HepG2 (cell line): ENCODE data around the gene CCDC57. TPM values are rescaled to one million over a fixed set of nuclear protein-coding genes. Genes with fewer than 3 reads are reported as not detected.

ENCODE experiments used
- AGO1 ChIP-seq: fragments of 200-400 bp; formaldehyde crosslinking; IDR thresholded peaks from 2 replicates; pipeline ENCODE4 v1.6.1; 2017; ENCODE audit warnings: mild to moderate bottlenecking, low read depth, low read length, moderate library complexity; ENCODE audit not compliant: poor library complexity, severe bottlenecking
- ARID2 ChIP-seq: sonication (generic); formaldehyde crosslinking; IDR thresholded peaks from 2 replicates; pipeline ENCODE4 v1.8.1; 2022; ENCODE audit warnings: mild to moderate bottlenecking, missing genetic modification reagents, borderline replicate concordance
- ATF7 ChIP-seq, 2 experiments: fragments of 450-650 bp in 1 of 2; sonication (generic) in 1 of 2; formaldehyde crosslinking in 1 of 2; IDR thresholded peaks; 2 replicates each; pipeline versions ENCODE4 v1.4.0 to v1.6.1; 2016 to 2020; ENCODE audit warnings: antibody characterized with exemption in 1 of 2, mild to moderate bottlenecking in 1 of 2, missing genetic modification reagents in 1 of 2
- ATRX ChIP-seq: sonication (generic); formaldehyde crosslinking; IDR thresholded peaks from 2 replicates; pipeline ENCODE4 v1.4.0; 2020; ENCODE audit warnings: missing genetic modification reagents, borderline replicate concordance
- DNMT1 ChIP-seq: sonication (generic); formaldehyde crosslinking; IDR thresholded peaks from 2 replicates; pipeline ENCODE4 v1.5.1; 2020; ENCODE audit warnings: mild to moderate bottlenecking, missing genetic modification reagents
- FOXA1 ChIP-seq, 2 experiments: fragments of 450-650 bp in 1 of 2; sonication (generic) in 1 of 2; formaldehyde crosslinking in 1 of 2; IDR thresholded peaks; 2 replicates each; pipeline versions ENCODE4 v1.4.0 to v1.6.1; 2016 to 2020; ENCODE audit warnings: missing genetic modification reagents in 1 of 2
- KDM2A ChIP-seq: sonication (generic); formaldehyde crosslinking; IDR thresholded peaks from 2 replicates; pipeline ENCODE4 v1.4.0; 2020; ENCODE audit warnings: low read depth, missing genetic modification reagents, borderline replicate concordance
- MATR3 ChIP-seq: sonication (generic); formaldehyde crosslinking; IDR thresholded peaks from 2 replicates; pipeline ENCODE4 v1.4.0; 2020; ENCODE audit warnings: missing genetic modification reagents
- NFIC ChIP-seq: IDR thresholded peaks from 2 replicates; pipeline ENCODE4 v1.6.1; 2012; ENCODE audit warnings: mild to moderate bottlenecking, low read length, inconsistent platforms
- PITX1 ChIP-seq: sonication (generic); formaldehyde crosslinking; IDR thresholded peaks from 2 replicates; pipeline ENCODE4 v1.5.1; 2020; ENCODE audit warnings: mild to moderate bottlenecking, missing genetic modification reagents
- PPARG ChIP-seq: conservative IDR thresholded peaks from 2 replicates; pipeline ENCODE4 v1.6.1; 2016; ENCODE audit warnings: missing biosample characterization, missing genetic modification reagents
- RAD51 ChIP-seq: fragments of 450-650 bp; IDR thresholded peaks from 2 replicates; pipeline ENCODE4 v1.6.1; 2016; ENCODE audit warnings: borderline replicate concordance
- RARG ChIP-seq: sonication (generic); formaldehyde crosslinking; IDR thresholded peaks from 2 replicates; pipeline ENCODE4 v1.4.0; 2020; ENCODE audit warnings: low read depth, mild to moderate bottlenecking, missing genetic modification reagents
- SIN3B ChIP-seq: fragments of 150-350 bp; IDR thresholded peaks from 2 replicates; pipeline ENCODE4 v1.6.1; 2014; ENCODE audit warnings: low read length
- SMARCC2 ChIP-seq: fragments of 450-650 bp; IDR thresholded peaks from 2 replicates; pipeline ENCODE4 v1.6.1; 2017; ENCODE audit warnings: antibody characterized with exemption, mild to moderate bottlenecking
- THYN1 ChIP-seq: sonication (generic); formaldehyde crosslinking; IDR thresholded peaks from 2 replicates; pipeline ENCODE4 v1.8.1; 2023; ENCODE audit warnings: low read depth, mild to moderate bottlenecking, moderate library complexity, missing genetic modification reagents, borderline replicate concordance
- ZNF674 ChIP-seq: sonication (generic); formaldehyde crosslinking; IDR thresholded peaks from 2 replicates; pipeline ENCODE4 v1.5.0; 2020; ENCODE audit warnings: low read depth, mild to moderate bottlenecking, missing genetic modification reagents
- ZNF773 ChIP-seq: sonication (generic); formaldehyde crosslinking; IDR thresholded peaks from 2 replicates; pipeline ENCODE4 v1.4.0; 2020; ENCODE audit warnings: missing genetic modification reagents, borderline replicate concordance
- ZSCAN21 ChIP-seq: sonication (generic); formaldehyde crosslinking; IDR thresholded peaks from 2 replicates; pipeline ENCODE4 v1.8.0; 2022; ENCODE audit warnings: mild to moderate bottlenecking, missing genetic modification reagents, moderate library complexity, borderline replicate concordance
- polyA plus RNA-seq, 8 experiments: library from polyadenylated mRNA; depleted of rRNA in 3 of 8; stranded (reverse) in 7 of 8; unstranded in 1 of 8; fragments of >200 nt; fragmentation: Illumina TruSeq in 4 of 8; extraction: Trizol in 4 of 8; gene quantifications; 2 replicates each; pipeline versions ENCODE4 v1.2.1 to v1.2.3, GENCODE V29; 2011 to 2016; ENCODE audit warnings: low read depth in 4 of 8, missing spikeins in 1 of 8, mixed read lengths in 1 of 8; ENCODE audit not compliant: insufficient read depth in 1 of 8
- total RNA-seq, 5 experiments: library from RNA; depleted of rRNA; stranded (reverse); fragments of >200 nt; fragmentation: Illumina TruSeq; extraction: Trizol; gene quantifications; 2 replicates each; pipeline ENCODE4 v1.2.3, GENCODE V29; 2016; ENCODE audit warnings: low read depth in 1 of 5
- TF ChIP-seq, protein P1 (sequence below): fragments of 450-650 bp; IDR thresholded peaks from 2 replicates; pipeline ENCODE4 v1.6.1; 2016
- TF ChIP-seq, protein P2 (sequence below): sonication (generic); formaldehyde crosslinking; IDR thresholded peaks from 2 replicates; pipeline ENCODE4 v1.5.1; 2020; ENCODE audit warnings: missing genetic modification reagents, mild to moderate bottlenecking, borderline replicate concordance
- TF ChIP-seq, protein P3 (sequence below): sonication (generic); formaldehyde crosslinking; IDR thresholded peaks from 2 replicates; pipeline ENCODE4 v1.5.0; 2020; ENCODE audit warnings: missing genetic modification reagents, mild to moderate bottlenecking, borderline replicate concordance
- TF ChIP-seq, protein P4 (sequence below): sonication (generic); formaldehyde crosslinking; IDR thresholded peaks from 2 replicates; pipeline ENCODE4 v1.5.0; 2020; ENCODE audit warnings: missing genetic modification reagents

CCDC57 gene
- total and polyA plus RNA-seq, 2 of the 13 experiments (the other 11 are each of a cell fraction or from before 2014, with no cell fraction given): 59.3 to 59.9 TPM

DNA sequence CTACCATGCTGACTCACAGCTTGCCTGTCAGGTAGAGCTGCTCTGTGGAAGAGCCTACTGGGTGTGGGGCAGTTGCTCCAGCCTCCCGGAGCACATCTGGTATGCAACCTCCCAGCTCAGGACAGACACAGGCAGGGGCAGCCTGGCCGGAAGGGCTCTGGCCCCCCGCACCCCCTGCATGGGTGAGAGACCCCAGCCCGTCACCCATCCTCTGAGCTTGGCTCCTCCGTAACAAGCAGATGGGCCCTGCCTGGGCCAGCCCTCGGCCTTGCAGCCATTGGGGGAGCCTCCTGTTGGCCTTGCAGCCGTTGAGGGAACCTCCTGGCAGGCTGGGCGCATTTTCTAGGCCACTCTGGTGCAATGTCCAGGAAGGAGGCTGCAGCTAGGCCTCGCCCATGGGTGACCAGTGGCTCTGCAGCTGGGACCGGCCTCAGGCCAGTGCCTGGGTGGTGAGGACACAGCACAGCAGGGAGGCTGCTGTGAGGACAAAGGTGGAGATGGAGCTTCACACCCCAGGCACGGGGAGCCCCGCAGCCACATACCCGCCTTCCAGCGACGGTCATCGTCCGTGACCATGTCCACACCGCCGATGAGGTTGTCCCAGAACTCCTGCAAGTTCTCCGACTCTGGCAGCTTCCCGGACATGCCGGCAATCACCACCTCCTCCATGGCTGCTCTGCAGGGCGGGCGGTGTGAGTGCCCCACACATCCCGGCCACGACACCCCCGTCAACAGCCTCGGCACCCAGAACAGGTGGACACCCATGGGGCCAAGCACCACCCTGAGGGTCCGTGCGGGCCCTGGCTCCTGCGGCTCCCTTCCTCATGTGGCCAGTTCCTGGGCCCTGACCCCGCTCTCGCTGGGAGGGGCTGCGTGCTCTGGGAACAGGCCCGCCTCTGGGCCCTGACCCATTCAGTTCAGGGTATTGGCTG is 116.6 kb downstream of the CCDC57 start (continued):
- TF ChIP-seq DNMT1 (no peak), ZSCAN21 (CRISPR knock-in tag) (no peak), RAD51 (no peak), ZNF674 (CRISPR knock-in tag) (peak; percentile 94), KDM2A (no peak), PITX1 (CRISPR knock-in tag) (no peak), RARG (CRISPR knock-in tag) (no peak), THYN1 (CRISPR knock-in tag) (no peak), SMARCC2 (no peak), SIN3B (no peak), PPARG (CRISPR knock-in tag) (no peak), MATR3 (no peak), NFIC (no peak), FOXA1 (IDR thresholded peaks at IDR 0.05) (no peak), FOXA1 (CRISPR knock-in tag; IDR thresholded peaks at IDR 0.05) (no peak), ATRX (no peak), AGO1 (no peak), ARID2 (CRISPR knock-in tag) (peak; percentile 69; the same call in 1 of the 2 replicates), ATF7 (IDR thresholded peaks at IDR 0.05) (no peak), ATF7 (CRISPR knock-in tag; IDR thresholded peaks at IDR 0.05) (no peak), ZNF773 (CRISPR knock-in tag) (no peak; the same call in 1 of the 2 replicates)
- TF ChIP-seq, protein P1, sequence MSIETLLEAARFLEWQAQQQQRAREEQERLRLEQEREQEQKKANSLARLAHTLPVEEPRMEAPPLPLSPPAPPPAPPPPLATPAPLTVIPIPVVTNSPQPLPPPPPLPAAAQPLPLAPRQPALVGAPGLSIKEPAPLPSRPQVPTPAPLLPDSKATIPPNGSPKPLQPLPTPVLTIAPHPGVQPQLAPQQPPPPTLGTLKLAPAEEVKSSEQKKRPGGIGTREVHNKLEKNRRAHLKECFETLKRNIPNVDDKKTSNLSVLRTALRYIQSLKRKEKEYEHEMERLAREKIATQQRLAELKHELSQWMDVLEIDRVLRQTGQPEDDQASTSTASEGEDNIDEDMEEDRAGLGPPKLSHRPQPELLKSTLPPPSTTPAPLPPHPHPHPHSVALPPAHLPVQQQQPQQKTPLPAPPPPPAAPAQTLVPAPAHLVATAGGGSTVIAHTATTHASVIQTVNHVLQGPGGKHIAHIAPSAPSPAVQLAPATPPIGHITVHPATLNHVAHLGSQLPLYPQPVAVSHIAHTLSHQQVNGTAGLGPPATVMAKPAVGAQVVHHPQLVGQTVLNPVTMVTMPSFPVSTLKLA: no peak
- TF ChIP-seq, protein P2, sequence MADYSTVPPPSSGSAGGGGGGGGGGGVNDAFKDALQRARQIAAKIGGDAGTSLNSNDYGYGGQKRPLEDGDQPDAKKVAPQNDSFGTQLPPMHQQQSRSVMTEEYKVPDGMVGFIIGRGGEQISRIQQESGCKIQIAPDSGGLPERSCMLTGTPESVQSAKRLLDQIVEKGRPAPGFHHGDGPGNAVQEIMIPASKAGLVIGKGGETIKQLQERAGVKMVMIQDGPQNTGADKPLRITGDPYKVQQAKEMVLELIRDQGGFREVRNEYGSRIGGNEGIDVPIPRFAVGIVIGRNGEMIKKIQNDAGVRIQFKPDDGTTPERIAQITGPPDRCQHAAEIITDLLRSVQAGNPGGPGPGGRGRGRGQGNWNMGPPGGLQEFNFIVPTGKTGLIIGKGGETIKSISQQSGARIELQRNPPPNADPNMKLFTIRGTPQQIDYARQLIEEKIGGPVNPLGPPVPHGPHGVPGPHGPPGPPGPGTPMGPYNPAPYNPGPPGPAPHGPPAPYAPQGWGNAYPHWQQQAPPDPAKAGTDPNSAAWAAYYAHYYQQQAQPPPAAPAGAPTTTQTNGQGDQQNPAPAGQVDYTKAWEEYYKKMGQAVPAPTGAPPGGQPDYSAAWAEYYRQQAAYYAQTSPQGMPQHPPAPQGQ (CRISPR knock-in tag): no peak
- TF ChIP-seq, protein P3, sequence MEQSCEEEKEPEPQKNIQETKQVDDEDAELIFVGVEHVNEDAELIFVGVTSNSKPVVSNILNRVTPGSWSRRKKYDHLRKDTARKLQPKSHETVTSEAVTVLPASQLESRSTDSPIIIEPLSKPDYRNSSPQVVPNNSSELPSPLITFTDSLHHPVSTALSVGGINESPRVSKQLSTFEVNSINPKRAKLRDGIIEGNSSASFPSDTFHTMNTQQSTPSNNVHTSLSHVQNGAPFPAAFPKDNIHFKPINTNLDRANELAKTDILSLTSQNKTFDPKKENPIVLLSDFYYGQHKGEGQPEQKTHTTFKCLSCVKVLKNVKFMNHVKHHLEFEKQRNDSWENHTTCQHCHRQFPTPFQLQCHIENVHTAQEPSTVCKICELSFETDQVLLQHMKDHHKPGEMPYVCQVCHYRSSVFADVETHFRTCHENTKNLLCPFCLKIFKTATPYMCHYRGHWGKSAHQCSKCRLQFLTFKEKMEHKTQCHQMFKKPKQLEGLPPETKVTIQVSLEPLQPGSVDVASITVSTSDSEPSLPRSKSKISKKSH (CRISPR knock-in tag): no peak; the same call in 1 of the 2 replicates
- TF ChIP-seq, protein P4, sequence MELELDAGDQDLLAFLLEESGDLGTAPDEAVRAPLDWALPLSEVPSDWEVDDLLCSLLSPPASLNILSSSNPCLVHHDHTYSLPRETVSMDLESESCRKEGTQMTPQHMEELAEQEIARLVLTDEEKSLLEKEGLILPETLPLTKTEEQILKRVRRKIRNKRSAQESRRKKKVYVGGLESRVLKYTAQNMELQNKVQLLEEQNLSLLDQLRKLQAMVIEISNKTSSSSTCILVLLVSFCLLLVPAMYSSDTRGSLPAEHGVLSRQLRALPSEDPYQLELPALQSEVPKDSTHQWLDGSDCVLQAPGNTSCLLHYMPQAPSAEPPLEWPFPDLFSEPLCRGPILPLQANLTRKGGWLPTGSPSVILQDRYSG (CRISPR knock-in tag): no peak
